H1 (cell line): Measurements from ENCODE around the gene NPPA.

Source experiments
- BRCA1 ChIP-seq: IDR thresholded peaks from 2 replicates; pipeline ENCODE4 v1.6.1; 2012; ENCODE audit warnings: low read depth, low read length, improper control_type of control experiment
- CEBPB ChIP-seq: IDR thresholded peaks from 2 replicates; pipeline ENCODE4 v1.6.1; 2012; ENCODE audit warnings: low read depth, low read length
- CHD2 ChIP-seq: IDR thresholded peaks from 2 replicates; pipeline ENCODE4 v1.6.1; 2012; ENCODE audit warnings: low read length, improper control_type of control experiment
- CREB1 ChIP-seq: IDR thresholded peaks from 2 replicates; pipeline ENCODE4 v1.6.1; 2012; ENCODE audit warnings: inconsistent platforms
- EP300 ChIP-seq, 2 experiments: IDR thresholded peaks; 1 replicate in 1 of 2; 2 replicates in 1 of 2; pipeline ENCODE4 v1.6.1; 2011 to 2012; ENCODE audit warnings: low read depth in 2 of 2, low read length in 2 of 2, mild to moderate bottlenecking in 2 of 2, borderline replicate concordance in 1 of 2, inconsistent platforms in 1 of 2, moderate library complexity in 1 of 2
- HDAC2 ChIP-seq, 2 experiments: fragments of 300-600 bp in 1 of 2; sonication (generic) in 1 of 2; IDR thresholded peaks; 2 replicates each; pipeline ENCODE4 v1.6.1; 2011 to 2012; ENCODE audit warnings: low read depth in 2 of 2, low read length in 2 of 2, mild to moderate bottlenecking in 2 of 2, moderate library complexity in 2 of 2, borderline replicate concordance in 1 of 2, inconsistent platforms in 1 of 2
- POLR2A ChIP-seq, 2 experiments: IDR thresholded peaks; 1 replicate in 1 of 2; 2 replicates in 1 of 2; pipeline ENCODE4 v1.6.1; 2011; ENCODE audit warnings: low read depth in 2 of 2, low read length in 2 of 2, mild to moderate bottlenecking in 2 of 2; ENCODE audit errors: control extremely low read depth in 1 of 2
- POLR2AphosphoS5 ChIP-seq: IDR thresholded peaks from 2 replicates; pipeline ENCODE4 v1.6.1; 2011; ENCODE audit warnings: low read depth, low read length
- POU5F1 ChIP-seq: IDR thresholded peaks from 2 replicates; pipeline ENCODE4 v1.6.1; 2011; ENCODE audit warnings: low read depth, mild to moderate bottlenecking, low read length, moderate library complexity
- ZNF274 ChIP-seq: IDR thresholded peaks from 2 replicates; pipeline ENCODE4 v1.7.0; 2012; ENCODE audit warnings: low read length, borderline replicate concordance; ENCODE audit errors: extremely low read depth
- TF ChIP-seq, protein P1 (sequence below), 3 experiments: IDR thresholded peaks; 1 replicate in 2 of 3; 2 replicates in 1 of 3; pipeline versions ENCODE4 v1.5.1 to v1.6.1; 2011; ENCODE audit warnings: low read length in 3 of 3, mild to moderate bottlenecking in 3 of 3, inconsistent platforms in 2 of 3, low read depth in 1 of 3, moderate library complexity in 1 of 3; ENCODE audit not compliant: insufficient read depth in 1 of 3; ENCODE audit errors: control extremely low read depth in 1 of 3

GRCh38 chr1:11799896-11800295 is 47.7 kb downstream of the NPPA start:
- TF ChIP-seq, protein P1, sequence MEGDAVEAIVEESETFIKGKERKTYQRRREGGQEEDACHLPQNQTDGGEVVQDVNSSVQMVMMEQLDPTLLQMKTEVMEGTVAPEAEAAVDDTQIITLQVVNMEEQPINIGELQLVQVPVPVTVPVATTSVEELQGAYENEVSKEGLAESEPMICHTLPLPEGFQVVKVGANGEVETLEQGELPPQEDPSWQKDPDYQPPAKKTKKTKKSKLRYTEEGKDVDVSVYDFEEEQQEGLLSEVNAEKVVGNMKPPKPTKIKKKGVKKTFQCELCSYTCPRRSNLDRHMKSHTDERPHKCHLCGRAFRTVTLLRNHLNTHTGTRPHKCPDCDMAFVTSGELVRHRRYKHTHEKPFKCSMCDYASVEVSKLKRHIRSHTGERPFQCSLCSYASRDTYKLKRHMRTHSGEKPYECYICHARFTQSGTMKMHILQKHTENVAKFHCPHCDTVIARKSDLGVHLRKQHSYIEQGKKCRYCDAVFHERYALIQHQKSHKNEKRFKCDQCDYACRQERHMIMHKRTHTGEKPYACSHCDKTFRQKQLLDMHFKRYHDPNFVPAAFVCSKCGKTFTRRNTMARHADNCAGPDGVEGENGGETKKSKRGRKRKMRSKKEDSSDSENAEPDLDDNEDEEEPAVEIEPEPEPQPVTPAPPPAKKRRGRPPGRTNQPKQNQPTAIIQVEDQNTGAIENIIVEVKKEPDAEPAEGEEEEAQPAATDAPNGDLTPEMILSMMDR (IDR thresholded peaks at IDR 0.05; ENCODE audit: control extremely low read depth in 1 of 3, insufficient read depth in 1 of 3, low read depth in 1 of 3, low read length in 3 of 3): no peak
- TF ChIP-seq CHD2: no peak
- no peak for TF ChIP-seq POLR2A (IDR thresholded peaks at IDR 0.05; ENCODE audit: control extremely low read depth in 1 of 2, low read depth in 2 of 2, low read length in 2 of 2)
- no peak for TF ChIP-seq BRCA1
- TF ChIP-seq POU5F1: no peak
- no peak for TF ChIP-seq HDAC2 (IDR thresholded peaks at IDR 0.05; ENCODE audit: borderline replicate concordance in 1 of 2, low read depth in 2 of 2, low read length in 2 of 2)
- TF ChIP-seq POLR2AphosphoS5: no peak
- no peak for TF ChIP-seq CEBPB
- TF ChIP-seq EP300 (IDR thresholded peaks at IDR 0.05; ENCODE audit: borderline replicate concordance in 1 of 2, low read depth in 2 of 2, low read length in 2 of 2): no peak
- no peak for TF ChIP-seq ZNF274
- TF ChIP-seq CREB1: no peak
